ENCODE measurements around the gene SLC36A4.
"Not testable (repeated sequence)": the region's sequence is repeated elsewhere in the genome, so short reads cannot be mapped to it uniquely, and the experiment has no call there.

SLC36A4 gene

DNA sequence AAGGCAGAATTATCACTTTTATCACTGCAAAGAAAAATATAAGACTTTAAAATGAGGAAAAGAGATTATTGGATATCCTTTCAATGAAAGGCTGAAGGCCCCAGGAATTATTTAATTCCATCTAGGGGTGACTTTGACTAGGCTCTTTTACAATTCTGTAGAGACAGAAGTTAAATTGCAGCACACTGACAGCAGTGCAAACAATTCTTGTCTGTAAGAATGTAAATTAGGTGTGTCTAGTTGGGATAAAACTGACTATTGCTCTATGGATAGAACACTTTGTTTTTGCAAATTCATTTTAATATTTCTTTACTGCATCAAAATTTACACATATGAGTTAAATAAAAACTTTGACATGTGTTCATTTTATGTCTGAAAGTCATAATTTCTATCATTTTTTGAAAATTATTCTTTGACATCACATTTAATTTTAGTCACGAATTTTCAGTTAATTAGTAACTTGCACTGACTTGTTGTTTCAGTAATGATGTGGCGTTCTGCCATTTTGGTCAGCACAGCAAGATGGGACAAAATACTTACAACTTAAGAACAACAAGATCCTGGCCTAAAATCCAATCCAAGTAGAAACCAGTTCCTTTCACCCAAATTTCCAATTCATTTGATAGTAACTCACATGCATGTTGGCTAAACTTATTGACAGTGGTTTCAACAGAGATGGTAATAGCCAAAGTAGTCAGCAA is 75.1 kb downstream of the SLC36A4 start:
- no peak for DNase-seq (ENCODE audit: low spot score)

DNA sequence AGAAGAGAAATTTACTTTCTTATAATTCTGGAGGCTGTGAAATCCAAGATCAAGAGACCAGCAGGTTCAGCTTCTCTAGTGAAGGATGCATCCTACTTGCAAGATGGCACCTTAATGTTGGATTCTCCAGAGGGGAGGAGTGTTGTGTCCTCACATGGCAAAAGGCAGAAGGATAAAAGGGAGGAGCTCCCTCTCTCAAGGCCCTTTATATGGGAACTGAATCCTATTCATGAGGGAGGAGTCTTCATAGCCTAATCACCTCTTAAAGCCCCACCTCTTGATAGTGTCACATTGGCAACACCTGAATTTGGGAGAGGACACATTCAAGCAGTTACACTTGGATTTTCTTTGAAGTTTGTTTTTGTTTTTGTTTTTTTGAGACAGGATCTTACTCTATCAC is 79.5 kb downstream of the SLC36A4 start:
- no peak for DNase-seq (ENCODE audit: low spot score)

DNA sequence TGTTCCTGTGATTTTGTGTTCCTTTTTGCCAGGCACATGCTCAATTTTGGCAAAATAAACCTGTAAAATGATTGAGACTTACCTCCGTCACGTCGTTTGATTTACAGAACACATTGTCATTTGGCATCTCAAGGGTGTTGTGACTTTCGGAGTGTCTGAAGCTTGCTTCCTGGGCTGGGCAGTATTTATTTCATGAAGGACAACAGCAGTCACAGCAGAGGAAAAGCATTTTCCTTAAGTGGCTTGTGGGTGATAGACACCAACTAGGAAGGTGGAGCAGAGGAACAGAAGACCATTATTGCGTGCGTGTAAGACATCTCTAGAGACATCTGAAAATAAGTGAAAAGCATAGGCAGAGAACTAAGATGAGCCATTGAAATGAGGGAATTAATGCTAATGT is 80.2 kb downstream of the SLC36A4 start:
- DNase-seq (ENCODE audit: low spot score): no peak

DNA sequence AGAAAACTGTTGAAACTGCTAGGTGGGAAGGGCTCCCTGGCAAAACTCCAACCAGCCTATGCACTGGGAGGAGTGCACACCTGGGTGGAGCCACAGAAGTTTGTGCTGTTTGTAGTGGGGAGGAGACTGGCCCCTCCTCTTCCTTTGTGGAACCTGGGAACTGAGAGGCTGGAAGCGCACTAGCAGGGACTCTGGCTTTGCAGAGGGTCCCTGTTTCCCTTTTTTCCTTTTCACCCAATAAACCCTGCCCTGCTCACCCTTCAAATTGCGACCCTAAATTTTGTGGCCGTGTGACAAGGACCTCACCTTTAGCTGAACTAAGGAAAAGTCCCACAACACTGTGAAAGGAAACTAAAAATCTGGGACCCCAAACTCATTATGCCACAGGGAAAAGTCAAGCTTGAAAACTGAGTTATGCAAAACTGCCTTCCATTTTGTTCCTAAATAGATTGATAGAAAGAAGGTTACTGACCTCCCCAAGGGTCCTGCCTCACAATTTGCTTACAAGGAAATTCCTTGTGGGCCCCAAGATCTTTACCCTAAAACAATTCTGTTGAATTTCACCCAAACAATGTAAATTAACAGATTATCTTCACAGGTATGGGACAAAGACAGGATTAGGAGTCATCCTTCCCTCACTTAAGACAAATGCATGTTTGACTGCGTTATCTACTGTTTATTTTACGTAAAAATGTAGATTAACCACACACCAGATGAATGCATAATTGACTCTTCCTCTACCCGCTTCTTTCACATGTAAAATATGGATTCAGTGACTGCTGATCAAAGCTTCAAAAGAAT is 81.0 kb downstream of the SLC36A4 start:
- DNase-seq (ENCODE audit: low spot score): no peak

DNA sequence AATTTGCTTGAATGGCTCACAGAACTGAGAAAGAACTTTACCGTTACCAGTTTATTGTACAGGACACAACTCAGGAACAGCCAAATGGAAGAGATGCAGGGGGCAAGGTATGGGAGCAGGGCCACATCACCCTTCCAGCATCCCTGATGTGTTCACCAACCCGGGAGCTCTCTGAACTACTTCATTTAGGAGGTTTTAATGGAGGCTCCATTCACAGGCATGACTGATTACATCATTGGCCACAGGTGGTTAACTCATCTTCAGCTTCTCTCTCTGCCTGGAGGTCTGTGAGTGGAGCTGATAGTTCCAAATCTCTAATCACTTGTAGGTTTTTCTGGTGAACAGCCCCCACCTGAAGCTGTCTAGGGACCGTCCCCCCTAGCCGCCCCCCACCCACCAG is 83.5 kb downstream of the SLC36A4 start:
- DNase-seq (ENCODE audit: low spot score): no peak

DNA sequence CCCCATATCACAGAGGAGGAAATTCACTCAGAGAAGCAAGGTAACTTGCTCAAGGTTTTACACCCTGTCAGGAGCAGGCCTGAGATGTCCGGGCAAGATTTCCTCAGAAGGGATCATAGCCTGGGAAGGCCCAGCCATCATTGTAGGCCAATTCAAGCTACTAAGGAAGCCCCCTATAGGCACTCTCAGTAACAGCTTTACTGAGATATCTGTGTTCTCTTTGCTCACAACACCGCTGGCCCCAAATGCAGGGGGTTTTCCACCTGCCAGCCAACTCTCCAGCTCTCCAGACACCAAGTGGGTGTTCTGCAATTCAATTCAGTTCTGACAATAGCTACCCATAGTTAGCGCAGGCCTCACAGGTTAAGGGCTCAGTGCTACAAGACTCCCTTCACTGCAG is 84.0 kb downstream of the SLC36A4 start:
- no peak for DNase-seq (ENCODE audit: low spot score)

DNA sequence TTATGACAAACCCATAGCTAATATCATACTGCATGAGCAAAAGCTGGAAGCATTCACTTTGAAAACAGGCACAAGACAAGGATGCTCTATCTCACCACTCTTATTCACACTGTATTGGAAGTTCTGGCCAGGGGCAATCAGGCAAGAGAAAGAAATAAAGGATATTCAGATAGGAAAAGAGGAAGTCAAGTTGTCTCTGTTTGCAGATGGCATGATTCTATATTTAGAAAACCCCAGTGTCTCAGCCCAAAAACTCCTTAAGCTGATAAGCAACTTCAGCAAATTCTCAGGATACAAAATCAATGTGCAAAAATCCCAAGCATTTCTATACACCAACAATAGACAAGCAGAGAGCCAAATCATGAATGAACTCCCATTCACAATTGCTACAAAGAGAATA is 86.6 kb downstream of the SLC36A4 start:
- DNase-seq (ENCODE audit: low spot score): not testable (repeated sequence)

DNA sequence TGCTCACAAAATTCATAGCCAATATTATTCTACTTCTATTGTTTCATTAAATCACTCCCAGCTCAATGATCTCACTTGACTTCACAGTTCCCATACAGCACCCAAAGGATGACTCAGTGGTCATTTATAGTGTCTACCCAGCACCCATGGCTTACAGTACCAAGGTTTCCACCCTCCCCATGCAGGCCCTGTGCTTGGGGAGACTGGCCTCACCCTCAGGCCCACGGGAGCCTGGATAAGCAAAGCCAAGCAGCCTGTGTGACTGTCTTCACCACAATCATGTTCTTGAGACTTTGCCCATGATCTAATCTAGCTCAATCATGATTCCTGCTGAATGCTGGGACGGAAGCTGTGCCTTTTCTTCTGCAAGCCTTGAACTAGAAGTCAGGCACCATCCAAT is 97.6 kb downstream of the SLC36A4 start:
- DNase-seq (ENCODE audit: low spot score): no peak

DNA sequence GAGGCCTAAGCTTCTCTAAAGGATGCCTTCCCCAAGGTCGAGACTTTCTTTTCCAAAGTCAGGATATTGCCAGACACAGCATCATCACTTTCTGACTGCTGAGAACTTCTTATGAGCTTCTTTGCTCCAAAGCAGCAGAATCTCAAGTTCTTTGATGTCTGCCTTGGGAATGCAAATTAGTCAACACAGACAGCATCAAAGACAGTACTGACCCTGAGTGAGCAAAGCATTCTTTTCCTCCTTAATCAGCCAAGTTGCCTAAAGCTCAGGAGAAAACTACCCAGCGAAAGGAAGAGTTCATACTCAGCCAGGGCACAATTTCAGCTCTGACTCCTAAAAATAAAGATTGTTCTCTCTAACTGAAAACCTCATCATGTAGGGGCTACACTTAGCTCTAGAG is 98.0 kb downstream of the SLC36A4 start:
- no peak for DNase-seq (ENCODE audit: low spot score)

All from hematopoietic multipotent progenitor cell treated with erythropoietin and hydrocortisone succinate and interleukin-3 and kit ligand, for 15 days (in vitro differentiated cells).